HepG2 (cell line): Measurements from ENCODE around the gene EPB41L2. TPM values are rescaled to one million over a fixed set of nuclear protein-coding genes. Genes with fewer than 3 reads are reported as not detected.

Experiments used
- JDP2 ChIP-seq: sonication (generic); formaldehyde crosslinking; IDR thresholded peaks from 2 replicates; pipeline ENCODE4 v1.8.1; 2022; ENCODE audit warnings: missing genetic modification reagents, borderline replicate concordance
- MBD4 ChIP-seq: IDR thresholded peaks from 2 replicates; pipeline ENCODE4 v1.6.1; 2012; ENCODE audit warnings: low read length, inconsistent platforms, borderline replicate concordance
- NFATC3 ChIP-seq: sonication (generic); formaldehyde crosslinking; IDR thresholded peaks from 2 replicates; pipeline ENCODE4 v1.5.1; 2020; ENCODE audit warnings: mild to moderate bottlenecking, missing genetic modification reagents
- PAWR ChIP-seq: sonication (generic); formaldehyde crosslinking; IDR thresholded peaks from 2 replicates; pipeline ENCODE4 v1.4.0; 2020; ENCODE audit warnings: missing genetic modification reagents, mild to moderate bottlenecking, borderline replicate concordance
- PTBP1 ChIP-seq: fragments of 200-400 bp; formaldehyde crosslinking; IDR thresholded peaks from 2 replicates; pipeline ENCODE4 v1.6.1; 2018; ENCODE audit warnings: low read length, low read depth; ENCODE audit not compliant: poor library complexity, severe bottlenecking
- RAD51 ChIP-seq: fragments of 450-650 bp; IDR thresholded peaks from 2 replicates; pipeline ENCODE4 v1.6.1; 2016; ENCODE audit warnings: borderline replicate concordance
- RFX1 ChIP-seq: fragments of 450-650 bp; IDR thresholded peaks from 2 replicates; pipeline ENCODE4 v1.6.1; 2017
- SIX4 ChIP-seq: sonication (generic); formaldehyde crosslinking; IDR thresholded peaks from 2 replicates; pipeline ENCODE4 v1.4.0; 2020; ENCODE audit warnings: missing genetic modification reagents
- SMARCC2 ChIP-seq: fragments of 450-650 bp; IDR thresholded peaks from 2 replicates; pipeline ENCODE4 v1.6.1; 2017; ENCODE audit warnings: antibody characterized with exemption, mild to moderate bottlenecking
- WIZ ChIP-seq: sonication (generic); formaldehyde crosslinking; IDR thresholded peaks from 2 replicates; pipeline ENCODE4 v1.5.1; 2020; ENCODE audit warnings: mild to moderate bottlenecking, missing genetic modification reagents
- ZFP36L1 ChIP-seq: sonication (generic); formaldehyde crosslinking; IDR thresholded peaks from 2 replicates; pipeline ENCODE4 v1.8.0; 2022; ENCODE audit warnings: mild to moderate bottlenecking, missing genetic modification reagents, moderate library complexity
- ZKSCAN8 ChIP-seq: IDR thresholded peaks from 2 replicates; pipeline ENCODE4 v1.6.1; 2016; ENCODE audit warnings: borderline replicate concordance, missing genetic modification reagents, missing compliant biosample characterization
- ZNF12 ChIP-seq: sonication (generic); formaldehyde crosslinking; IDR thresholded peaks from 2 replicates; pipeline ENCODE4 v1.5.0; 2020; ENCODE audit warnings: missing genetic modification reagents
- ZNF44 ChIP-seq: sonication (generic); formaldehyde crosslinking; IDR thresholded peaks from 2 replicates; pipeline ENCODE4 v1.5.1; 2020; ENCODE audit warnings: mild to moderate bottlenecking, missing genetic modification reagents
- ZNF460 ChIP-seq: sonication (generic); formaldehyde crosslinking; IDR thresholded peaks from 2 replicates; pipeline ENCODE4 v1.5.1; 2020; ENCODE audit warnings: missing genetic modification reagents, mild to moderate bottlenecking, borderline replicate concordance
- ZNF547 ChIP-seq: sonication (generic); formaldehyde crosslinking; IDR thresholded peaks from 2 replicates; pipeline ENCODE4 v1.5.1; 2020; ENCODE audit warnings: mild to moderate bottlenecking, missing genetic modification reagents
- ZNF570 ChIP-seq: sonication (generic); formaldehyde crosslinking; IDR thresholded peaks from 2 replicates; pipeline ENCODE4 v1.4.0; 2020; ENCODE audit warnings: mild to moderate bottlenecking, missing genetic modification reagents, borderline replicate concordance
- ZNF644 ChIP-seq: IDR thresholded peaks from 2 replicates; pipeline ENCODE4 v1.6.1; 2016; ENCODE audit warnings: low read depth
- ZNF670 ChIP-seq: sonication (generic); formaldehyde crosslinking; IDR thresholded peaks from 2 replicates; pipeline ENCODE4 v1.8.0; 2022; ENCODE audit warnings: mild to moderate bottlenecking, missing genetic modification reagents, borderline replicate concordance
- ZSCAN22 ChIP-seq: sonication (generic); formaldehyde crosslinking; IDR thresholded peaks from 2 replicates; pipeline ENCODE4 v1.4.0; 2020; ENCODE audit warnings: mild to moderate bottlenecking, missing genetic modification reagents
- ZSCAN30 ChIP-seq: sonication (generic); formaldehyde crosslinking; IDR thresholded peaks from 2 replicates; pipeline ENCODE4 v1.5.0; 2020; ENCODE audit warnings: mild to moderate bottlenecking, missing genetic modification reagents
- polyA plus RNA-seq, 8 experiments: library from polyadenylated mRNA; depleted of rRNA in 3 of 8; stranded (reverse) in 7 of 8; unstranded in 1 of 8; fragments of >200 nt; fragmentation: Illumina TruSeq in 4 of 8; extraction: Trizol in 4 of 8; gene quantifications; 2 replicates each; pipeline versions ENCODE4 v1.2.1 to v1.2.3, GENCODE V29; 2011 to 2016; ENCODE audit warnings: low read depth in 4 of 8, missing spikeins in 1 of 8, mixed read lengths in 1 of 8; ENCODE audit not compliant: insufficient read depth in 1 of 8
- total RNA-seq, 5 experiments: library from RNA; depleted of rRNA; stranded (reverse); fragments of >200 nt; fragmentation: Illumina TruSeq; extraction: Trizol; gene quantifications; 2 replicates each; pipeline ENCODE4 v1.2.3, GENCODE V29; 2016; ENCODE audit warnings: low read depth in 1 of 5
- TF ChIP-seq, protein P1 (sequence below): sonication (generic); formaldehyde crosslinking; IDR thresholded peaks from 2 replicates; pipeline ENCODE4 v1.5.1; 2020; ENCODE audit warnings: missing genetic modification reagents, mild to moderate bottlenecking, borderline replicate concordance
- TF ChIP-seq, protein P2 (sequence below): sonication (generic); formaldehyde crosslinking; IDR thresholded peaks from 2 replicates; pipeline ENCODE4 v1.5.0; 2020; ENCODE audit warnings: missing genetic modification reagents
- TF ChIP-seq, protein P3 (sequence below): sonication (generic); formaldehyde crosslinking; IDR thresholded peaks from 2 replicates; pipeline ENCODE4 v1.4.0; 2020; ENCODE audit warnings: missing genetic modification reagents
- TF ChIP-seq, protein P4 (sequence below): sonication (generic); formaldehyde crosslinking; IDR thresholded peaks from 2 replicates; pipeline ENCODE4 v1.4.0; 2020; ENCODE audit warnings: mild to moderate bottlenecking, missing genetic modification reagents, borderline replicate concordance
- TF ChIP-seq, protein P5 (sequence below): sonication (generic); formaldehyde crosslinking; IDR thresholded peaks from 2 replicates; pipeline ENCODE4 v1.8.1; 2023; ENCODE audit warnings: mild to moderate bottlenecking, missing genetic modification reagents

EPB41L2 gene
- total and polyA plus RNA-seq, 2 of the 13 experiments (the other 11 are each of a cell fraction or from before 2014, with no cell fraction given), result 41.7 to 56.4 TPM

DNA sequence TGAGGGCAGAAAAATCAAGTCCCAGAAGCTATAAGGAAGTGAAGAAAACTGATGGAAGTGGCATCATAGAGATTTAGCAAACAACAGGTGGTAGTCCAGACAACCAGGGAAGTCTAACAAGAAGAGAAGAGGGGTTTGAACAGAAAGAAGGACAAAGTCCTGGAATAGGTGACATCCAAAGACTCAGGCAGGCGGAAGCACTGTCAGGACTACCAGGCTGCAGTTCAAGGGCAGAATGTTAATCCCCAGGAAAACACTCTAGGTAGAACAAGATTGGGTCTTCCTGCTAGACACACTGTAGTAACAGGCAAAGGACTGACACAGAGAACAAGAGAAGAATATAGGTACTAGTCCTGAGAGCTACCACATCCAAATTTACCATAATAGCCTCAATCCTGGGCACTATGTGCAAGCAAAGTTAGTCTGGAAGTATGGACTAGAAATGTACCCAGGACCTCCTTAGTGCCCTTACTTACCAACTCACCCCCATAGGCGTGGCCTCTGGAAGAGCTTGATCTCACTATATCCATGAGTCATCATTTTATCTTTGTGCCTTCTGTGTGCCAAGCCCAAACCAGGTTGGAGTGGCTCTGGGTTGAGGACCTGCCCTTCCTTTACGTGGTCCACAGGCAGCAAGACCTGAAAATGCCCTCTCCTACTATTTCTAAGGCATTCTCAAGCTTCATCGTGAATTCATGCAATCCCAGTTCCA, 2.2 kb upstream of the EPB41L2 start (continued):
- TF ChIP-seq ZKSCAN8 (peak; percentile 82), PAWR (no peak), PTBP1 (no peak), ZNF12 (CRISPR knock-in tag) (no peak), ZNF44 (CRISPR knock-in tag) (0 out of 2 replicates have a peak, but pooled peaks have one; percentile 21), NFATC3 (no peak), ZNF547 (CRISPR knock-in tag) (no peak), ZSCAN22 (CRISPR knock-in tag) (no peak), RAD51 (no peak), SIX4 (no peak), ZNF644 (peak; percentile 28; the same call in 1 of the 2 replicates), ZNF670 (CRISPR knock-in tag) (peak; percentile 72; the same call in 1 of the 2 replicates), MBD4 (no peak), ZNF570 (CRISPR knock-in tag) (no peak), WIZ (CRISPR knock-in tag) (0 out of 2 replicates have a peak, but pooled peaks have one; percentile 48), ZNF460 (CRISPR knock-in tag) (no peak), ZSCAN30 (CRISPR knock-in tag) (no peak), ZFP36L1 (CRISPR knock-in tag) (no peak), RFX1 (peak; percentile 78), SMARCC2 (no peak), JDP2 (no peak)
- TF ChIP-seq, protein P1, sequence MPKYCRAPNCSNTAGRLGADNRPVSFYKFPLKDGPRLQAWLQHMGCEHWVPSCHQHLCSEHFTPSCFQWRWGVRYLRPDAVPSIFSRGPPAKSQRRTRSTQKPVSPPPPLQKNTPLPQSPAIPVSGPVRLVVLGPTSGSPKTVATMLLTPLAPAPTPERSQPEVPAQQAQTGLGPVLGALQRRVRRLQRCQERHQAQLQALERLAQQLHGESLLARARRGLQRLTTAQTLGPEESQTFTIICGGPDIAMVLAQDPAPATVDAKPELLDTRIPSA (CRISPR knock-in tag), result no peak
- TF ChIP-seq, protein P2, sequence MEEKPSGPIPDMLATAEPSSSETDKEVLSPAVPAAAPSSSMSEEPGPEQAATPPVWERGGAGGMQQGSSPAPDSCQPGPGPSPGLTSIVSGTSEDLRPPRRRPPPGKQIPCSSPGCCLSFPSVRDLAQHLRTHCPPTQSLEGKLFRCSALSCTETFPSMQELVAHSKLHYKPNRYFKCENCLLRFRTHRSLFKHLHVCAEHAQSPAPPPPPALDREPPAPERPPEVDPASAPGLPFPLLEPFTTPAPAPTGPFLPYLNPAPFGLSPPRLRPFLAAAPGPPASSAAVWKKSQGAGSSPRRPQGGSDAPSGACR (CRISPR knock-in tag), result peak; percentile 24; the same call in 1 of the 2 replicates
- TF ChIP-seq, protein P3, sequence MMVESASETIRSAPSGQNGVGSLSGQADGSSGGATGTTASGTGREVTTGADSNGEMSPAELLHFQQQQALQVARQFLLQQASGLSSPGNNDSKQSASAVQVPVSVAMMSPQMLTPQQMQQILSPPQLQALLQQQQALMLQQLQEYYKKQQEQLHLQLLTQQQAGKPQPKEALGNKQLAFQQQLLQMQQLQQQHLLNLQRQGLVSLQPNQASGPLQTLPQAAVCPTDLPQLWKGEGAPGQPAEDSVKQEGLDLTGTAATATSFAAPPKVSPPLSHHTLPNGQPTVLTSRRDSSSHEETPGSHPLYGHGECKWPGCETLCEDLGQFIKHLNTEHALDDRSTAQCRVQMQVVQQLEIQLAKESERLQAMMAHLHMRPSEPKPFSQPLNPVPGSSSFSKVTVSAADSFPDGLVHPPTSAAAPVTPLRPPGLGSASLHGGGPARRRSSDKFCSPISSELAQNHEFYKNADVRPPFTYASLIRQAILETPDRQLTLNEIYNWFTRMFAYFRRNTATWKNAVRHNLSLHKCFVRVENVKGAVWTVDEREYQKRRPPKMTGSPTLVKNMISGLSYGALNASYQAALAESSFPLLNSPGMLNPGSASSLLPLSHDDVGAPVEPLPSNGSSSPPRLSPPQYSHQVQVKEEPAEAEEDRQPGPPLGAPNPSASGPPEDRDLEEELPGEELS (CRISPR knock-in tag), result peak; percentile 83
- TF ChIP-seq, protein P4, sequence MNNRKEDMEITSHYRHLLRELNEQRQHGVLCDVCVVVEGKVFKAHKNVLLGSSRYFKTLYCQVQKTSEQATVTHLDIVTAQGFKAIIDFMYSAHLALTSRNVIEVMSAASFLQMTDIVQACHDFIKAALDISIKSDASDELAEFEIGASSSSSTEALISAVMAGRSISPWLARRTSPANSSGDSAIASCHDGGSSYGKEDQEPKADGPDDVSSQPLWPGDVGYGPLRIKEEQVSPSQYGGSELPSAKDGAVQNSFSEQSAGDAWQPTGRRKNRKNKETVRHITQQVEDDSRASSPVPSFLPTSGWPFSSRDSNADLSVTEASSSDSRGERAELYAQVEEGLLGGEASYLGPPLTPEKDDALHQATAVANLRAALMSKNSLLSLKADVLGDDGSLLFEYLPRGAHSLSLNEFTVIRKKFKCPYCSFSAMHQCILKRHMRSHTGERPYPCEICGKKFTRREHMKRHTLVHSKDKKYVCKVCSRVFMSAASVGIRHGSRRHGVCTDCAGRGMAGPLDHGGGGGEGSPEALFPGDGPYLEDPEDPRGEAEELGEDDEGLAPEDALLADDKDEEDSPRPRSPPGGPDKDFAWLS (CRISPR knock-in tag), result no peak
- TF ChIP-seq, protein P5, sequence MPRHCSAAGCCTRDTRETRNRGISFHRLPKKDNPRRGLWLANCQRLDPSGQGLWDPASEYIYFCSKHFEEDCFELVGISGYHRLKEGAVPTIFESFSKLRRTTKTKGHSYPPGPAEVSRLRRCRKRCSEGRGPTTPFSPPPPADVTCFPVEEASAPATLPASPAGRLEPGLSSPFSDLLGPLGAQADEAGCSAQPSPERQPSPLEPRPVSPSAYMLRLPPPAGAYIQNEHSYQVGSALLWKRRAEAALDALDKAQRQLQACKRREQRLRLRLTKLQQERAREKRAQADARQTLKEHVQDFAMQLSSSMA (CRISPR knock-in tag), result no peak
